Measurements from ENCODE around the gene ATP2B2.

GRCh38 chr3:10408680-10409079, 96.7 kb downstream of the ATP2B2 start:
- TF ChIP-seq CTCF (IDR thresholded peaks at IDR 0.05 in 4 of 5, conservative IDR thresholded peaks at IDR 0.05 in 1 of 5), result no peak
- TF ChIP-seq POLR2A (IDR thresholded peaks at IDR 0.05), result no peak
